Measurements from ENCODE around the gene MYLK. TPM values are rescaled to one million over a fixed set of nuclear protein-coding genes. Genes with fewer than 3 reads are reported as not detected.

The MYLK gene
- total RNA-seq, 1 experiment from 2014 or later: 52.7 TPM

- DNase-seq (ENCODE audit: low read depth): no peak
Observed at GRCh38 chr3:123700791-123701722, 183.1 kb downstream of the MYLK start.

- no peak for DNase-seq (ENCODE audit: low read depth)
Observed at GRCh38 chr3:123698813-123699212, 185.3 kb downstream of the MYLK start.

GRCh38 chr3:123696808-123697207 lies 187.3 kb downstream of the MYLK start:
- DNase-seq (ENCODE audit: low read depth): no peak

GRCh38 chr3:123695731-123696640 lies 188.1 kb downstream of the MYLK start:
- no peak for DNase-seq (ENCODE audit: low read depth)

GRCh38 chr3:123695152-123695551 lies 189.0 kb downstream of the MYLK start:
- DNase-seq (ENCODE audit: low read depth): no peak

GRCh38 chr3:123694366-123695087 lies 189.6 kb downstream of the MYLK start:
- no peak for DNase-seq (ENCODE audit: low read depth)

- DNase-seq (ENCODE audit: low read depth): no peak
Observed at GRCh38 chr3:123693584-123694190, 190.4 kb downstream of the MYLK start.

GRCh38 chr3:123692671-123693070 lies 191.5 kb downstream of the MYLK start:
- DNase-seq (ENCODE audit: low read depth): no peak

GRCh38 chr3:123692041-123692440 lies 192.1 kb downstream of the MYLK start:
- DNase-seq (ENCODE audit: low read depth): no peak

GRCh38 chr3:123689831-123690230 lies 194.3 kb downstream of the MYLK start:
- no peak for DNase-seq (ENCODE audit: low read depth)

GRCh38 chr3:123688241-123688747 lies 195.8 kb downstream of the MYLK start:
- peak; percentile 92 for DNase-seq (ENCODE audit: low read depth)

GRCh38 chr3:123687286-123687685 lies 196.8 kb downstream of the MYLK start:
- peak; percentile 41 for DNase-seq (ENCODE audit: low read depth)

GRCh38 chr3:123686251-123686650 lies 197.9 kb downstream of the MYLK start:
- DNase-seq (ENCODE audit: low read depth): no peak

- no peak for DNase-seq (ENCODE audit: low read depth)
Observed at GRCh38 chr3:123685780-123686179, 198.4 kb downstream of the MYLK start.

- DNase-seq (ENCODE audit: low read depth): no peak
Observed at GRCh38 chr3:123684636-123685035, 199.5 kb downstream of the MYLK start.

GRCh38 chr3:123684209-123684608 lies 199.9 kb downstream of the MYLK start:
- no peak for DNase-seq (ENCODE audit: low read depth)

- DNase-seq (ENCODE audit: low read depth): no peak
Observed at GRCh38 chr3:123683505-123684154, 200.5 kb downstream of the MYLK start.

GRCh38 chr3:123682781-123683504 lies 201.2 kb downstream of the MYLK start:
- DNase-seq (ENCODE audit: low read depth): peak; percentile 43

- DNase-seq (ENCODE audit: low read depth): no peak
Observed at GRCh38 chr3:123682302-123682701, 201.8 kb downstream of the MYLK start.
